HCT116 (cell line): Measurements from ENCODE around the gene ORC3. TPM values are rescaled to one million over a fixed set of nuclear protein-coding genes. Genes with fewer than 3 reads are reported as not detected.
"Not testable (repeated sequence)": the region's sequence is repeated elsewhere in the genome, so short reads cannot be mapped to it uniquely, and the experiment has no call there.

Experiments
- ATAC-seq: fragments of 200-7000 bp; cut with Tn5 transposase; 2 replicates; pipeline ENCODE4 v1.9.1; 2020; ENCODE audit warnings: mild to moderate bottlenecking, moderate library complexity
- BruUV-seq: library from RNA; stranded (reverse); fragments of 400-500 nt; replicated peaks from 2 replicates; lab custom pipeline; 2021; lab: Mats Ljungman, UMichigan
- CTCF ChIA-PET: fragments of 300-600 bp; sonication (Branson Sonifier 250); formaldehyde crosslinking; loops from one replicate; lab custom pipeline; 2021; ENCODE audit warnings: antibody characterized with exemption; lab: Charles Lee
- POLR2A ChIA-PET: fragments of 300-600, 350-600 bp; sonication (Branson Sonifier 250); formaldehyde crosslinking; loops from one replicate; lab custom pipeline; 2021; ENCODE audit warnings: antibody characterized with exemption; lab: Charles Lee
- RAD21 ChIA-PET, 2 experiments: fragments of 300-600 bp; sonication (Branson Sonifier 250); formaldehyde crosslinking; loops; one replicate each; lab custom pipeline; 2023; ENCODE audit warnings: low total read pairs in 2 of 2; ENCODE audit not compliant: uncharacterized antibody in 2 of 2, unreplicated experiment in 2 of 2, low non-redundant PET in 1 of 2; lab: Charles Lee
- DNase-seq: peaks from one replicate; pipeline ENCODE4 v3.0.0-alpha.2; 2010; ENCODE audit warnings: low read depth, low spot score
- H2AFZ ChIP-seq: fragments of 200-600 bp; shearing (Covaris generic), sonication (generic); 2 replicates; pipeline ENCODE4 v1.6.1; 2017; ENCODE audit warnings: low read depth, mixed run types, mixed read lengths, antibody characterized with exemption, low read length; ENCODE audit not compliant: poor library complexity, severe bottlenecking
- H3K27ac ChIP-seq: 2 replicates; pipeline ENCODE4 v1.5.1; 2012; ENCODE audit warnings: low read depth, low read length
- H3K27me3 ChIP-seq: fragments of 200-600 bp; sonication (generic); 2 replicates; pipeline ENCODE4 v1.6.1; 2016; ENCODE audit warnings: mixed run types, low read length, mixed read lengths; ENCODE audit not compliant: insufficient read depth
- H3K36me3 ChIP-seq, 2 experiments: fragments of 200-500 bp in 1 of 2; fragments of 200-600 bp in 1 of 2; sonication (Bioruptor generic) in 1 of 2; sonication (generic) in 1 of 2; 2 replicates each; pipeline versions ENCODE4 v1.5.1 to v1.6.1; 2014 to 2016; ENCODE audit warnings: low read length in 2 of 2, inconsistent platforms in 1 of 2, mixed read lengths in 1 of 2, mixed run types in 1 of 2; ENCODE audit not compliant: insufficient read depth in 2 of 2, control insufficient read depth in 1 of 2
- H3K4me1 ChIP-seq, 2 experiments: fragments of 200-600 bp in 1 of 2; sonication (generic) in 1 of 2; 2 replicates each; pipeline versions ENCODE4 v1.5.1 to v1.6.1; 2012 to 2017; ENCODE audit warnings: low read length in 2 of 2, inconsistent platforms in 1 of 2, mild to moderate bottlenecking in 1 of 2, mixed read lengths in 1 of 2, mixed run types in 1 of 2, moderate library complexity in 1 of 2; ENCODE audit not compliant: insufficient read depth in 2 of 2, control insufficient read depth in 1 of 2
- H3K4me2 ChIP-seq: fragments of 200-600 bp; sonication (generic); 2 replicates; pipeline ENCODE4 v1.6.1; 2017; ENCODE audit warnings: mixed run types, low read length, mixed read lengths
- H3K4me3 ChIP-seq, 2 experiments: fragments of 200-600 bp in 1 of 2; sonication (generic) in 1 of 2; replicated peaks in 1 of 2; 2 replicates each; pipeline ENCODE4 v1.5.1; 2011 to 2016; ENCODE audit warnings: low read length in 2 of 2, control low read depth in 1 of 2, low read depth in 1 of 2, mild to moderate bottlenecking in 1 of 2, mixed read lengths in 1 of 2, mixed run types in 1 of 2
- H3K79me2 ChIP-seq: fragments of 200-600 bp; sonication (generic); 2 replicates; pipeline ENCODE4 v1.6.1; 2017; ENCODE audit warnings: mild to moderate bottlenecking, mixed run types, low read length, moderate library complexity, mixed read lengths; ENCODE audit not compliant: insufficient read depth
- H3K9ac ChIP-seq: fragments of 200-600 bp; sonication (generic); 2 replicates; pipeline ENCODE4 v1.6.1; 2016; ENCODE audit warnings: low read length, mixed read lengths
- H3K9me2 ChIP-seq: fragments of 200-600 bp; sonication (generic), shearing (Covaris generic); 2 replicates; pipeline ENCODE4 v1.6.1; 2017; ENCODE audit warnings: mixed run types, mild to moderate bottlenecking, moderate library complexity; ENCODE audit not compliant: insufficient read depth
- H3K9me3 ChIP-seq, 2 experiments: fragments of 200-500 bp in 1 of 2; fragments of 200-600 bp in 1 of 2; sonication (Bioruptor generic) in 1 of 2; sonication (generic) in 1 of 2; 2 replicates each; pipeline ENCODE4 v1.6.1; 2014 to 2017; ENCODE audit warnings: low read length in 2 of 2, mixed read lengths in 2 of 2, inconsistent platforms in 1 of 2, low read depth in 1 of 2, mild to moderate bottlenecking in 1 of 2, mixed run types in 1 of 2, moderate library complexity in 1 of 2; ENCODE audit not compliant: control insufficient read depth in 1 of 2, insufficient read depth in 1 of 2
- H4K20me1 ChIP-seq: fragments of 200-600 bp; sonication (generic), shearing (Covaris generic); 2 replicates; pipeline ENCODE4 v1.6.1; 2017; ENCODE audit warnings: mixed run types, mild to moderate bottlenecking, moderate library complexity; ENCODE audit not compliant: insufficient read depth
- CEBPB ChIP-seq: IDR thresholded peaks from 2 replicates; pipeline ENCODE4 v1.6.1; 2012; ENCODE audit warnings: low read depth
- ELF1 ChIP-seq: IDR thresholded peaks from 2 replicates; pipeline ENCODE4 v1.6.1; 2012; ENCODE audit warnings: low read depth, borderline replicate concordance
- intact Hi-C: fragments of 100-400 bp; cut with micrococcal nuclease; formaldehyde crosslinking; loops from 2 replicates; pipeline ENCODE4 v1.10.0; 2022
- total RNA-seq: library from RNA; stranded (reverse); gene quantifications from one replicate; pipeline ENCODE4 v1.2.1, GENCODE V29; 2021; ENCODE audit not compliant: unreplicated experiment

Gene ORC3
- total RNA-seq, 1 experiment from 2014 or later, result 34.2 TPM

- TF ChIP-seq CEBPB (peak; percentile 19; the same call in 1 of the 2 replicates), ELF1 (no peak)
- Histone ChIP-seq H3K4me2 (no peak overlapping the region), H3K9ac (no peak overlapping the region), H3K4me1 (no peaks in the 10 kb centered on the region), H3K4me3 (no peak overlapping the region), H3K36me3 (no peaks in the 10 kb centered on the region), H3K9me3 (no peaks in the 10 kb centered on the region), H2AFZ (no peak overlapping the region), H4K20me1 (peaks cover 16% of the 10 kb centered on the region), H3K27me3 (no peaks in the 10 kb centered on the region), H3K79me2 (peaks cover 97% of the 10 kb centered on the region), H3K9me2 (no peaks in the 10 kb centered on the region), H3K27ac (no peak overlapping the region)
- intact Hi-C loops, result no loop called here
- BruUV-seq, result no TSS peak
- RAD21 ChIA-PET, result no interaction called here
- CTCF ChIA-PET, result no interaction called here
- ATAC-seq (no peak), DNase-seq (no peak)
- POLR2A ChIA-PET, result interaction anchor here (1.0 kb wide), 1 partner anchor 14 kb away, joined by 3 read pairs; no protein-coding TSS in a partner anchor
Observed at GRCh38 chr6:87684895-87685654, 95.1 kb downstream of the ORC3 start.

- H3K9me2 ChIP-seq, H3K27ac ChIP-seq, H2AFZ ChIP-seq, H3K9ac ChIP-seq, POLR2A ChIA-PET, BruUV-seq, H3K4me2 ChIP-seq, H3K27me3 ChIP-seq, H3K9me3 ChIP-seq, H3K36me3 ChIP-seq, H3K4me1 ChIP-seq, ATAC-seq, DNase-seq, CTCF ChIA-PET, H3K4me3 ChIP-seq, intact Hi-C loops: not testable (repeated sequence)
- RAD21 ChIA-PET, result interaction anchor here in 1 of 2 experiments (0.6 kb wide), 1 partner anchor 102 kb away, joined by 5 read pairs; no protein-coding TSS in a partner anchor
- Histone ChIP-seq H3K79me2 (peaks cover 100% of the 10 kb centered on the region), H4K20me1 (peaks cover 16% of the 10 kb centered on the region)
Observed at GRCh38 chr6:87686636-87687205, 96.8 kb downstream of the ORC3 start.
